22Rv1 (cell line): ENCODE results near the gene PARVB.

Source experiments
- CTCF ChIP-seq: fragments of 450-650 bp; IDR thresholded peaks from 2 replicates; pipeline ENCODE4 v1.5.1; 2017; ENCODE audit warnings: mild to moderate bottlenecking
- ZFX ChIP-seq: fragments of 450-650 bp; IDR thresholded peaks from 2 replicates; pipeline ENCODE4 v1.6.1; 2017; ENCODE audit warnings: antibody characterized with exemption, borderline replicate concordance

GRCh38 chr22:44019846-44020245, 4.3 kb upstream of the PARVB start:
- TF ChIP-seq CTCF (no peak), ZFX (no peak)
